ENCODE measurements around the gene ZDHHC3. TPM values are rescaled to one million over a fixed set of nuclear protein-coding genes. Genes with fewer than 3 reads are reported as not detected.
"Not testable (repeated sequence)": the region's sequence is repeated elsewhere in the genome, so short reads cannot be mapped to it uniquely, and the experiment has no call there.

The ZDHHC3 gene
- total and polyA plus RNA-seq, 3 experiments from 2014 or later = 40.9 to 46.3 (median 41.8) TPM

- peaks cover 39% of the 10 kb centered on the region for H3K4me1 ChIP-seq (ENCODE audit: insufficient read depth, low read length)
- H3K9me3 Mint-ChIP-seq; CTCF ChIA-PET; DNase-seq; H3K4me3 ChIP-seq (ENCODE audit: low read length); H3K9me3 ChIP-seq (ENCODE audit: low read length); H3K27me3 Mint-ChIP-seq; H3K27me3 ChIP-seq (ENCODE audit: insufficient read depth, low read length, poor library complexity, severe bottlenecking); H3K36me3 ChIP-seq (ENCODE audit: insufficient read depth, low read length); H3K27ac Mint-ChIP-seq; H3K4me3 Mint-ChIP-seq; H3K27ac ChIP-seq (ENCODE audit: low read depth, low read length): not testable (repeated sequence)
- Mint-ChIP-seq H3K4me1 (peaks cover 43 to 80% (median 69%) of the 10 kb centered on the region in 3 donors), H3K36me3 (peaks cover 0 to 36% (median 9%) of the 10 kb centered on the region in 3 donors)
- POLR2A ChIA-PET = interaction anchor here (1.3 kb wide), 1 partner anchor 10 kb away, joined by 6 read pairs; the partner anchor contains the start of genes EXOSC7 and ZDHHC3
These were observed 10.4 kb upstream of the ZDHHC3 start for GRCh38 chr3:44986330-44986729.

- no peaks in the 10 kb centered on the region for H3K9me3 Mint-ChIP-seq
- H3K4me1 ChIP-seq (ENCODE audit: insufficient read depth, low read length) = peaks cover 48% of the 10 kb centered on the region
- ChIA-PET POLR2A (no interaction called here), CTCF (no interaction called here)
- H3K36me3 Mint-ChIP-seq = peaks cover 0 to 17% (median 5%) of the 10 kb centered on the region in 3 donors
- peaks cover 2% of the 10 kb centered on the region for H3K36me3 ChIP-seq (ENCODE audit: insufficient read depth, low read length)
- no peak overlapping the region for H3K27ac ChIP-seq (ENCODE audit: low read depth, low read length)
- no peak overlapping the region for H3K4me3 ChIP-seq (ENCODE audit: low read length)
- no peaks in the 10 kb centered on the region for H3K9me3 ChIP-seq (ENCODE audit: low read length)
- H3K4me3 Mint-ChIP-seq = no peak overlapping the region
- peaks cover 52 to 81% (median 77%) of the 10 kb centered on the region in 3 donors for H3K4me1 Mint-ChIP-seq
- DNase-seq = no peak
- no peaks in the 10 kb centered on the region for H3K27me3 ChIP-seq (ENCODE audit: insufficient read depth, low read length, poor library complexity, severe bottlenecking)
- H3K27me3 Mint-ChIP-seq = peaks cover 0 to 2% of the 10 kb centered on the region in 2 donors
- H3K27ac Mint-ChIP-seq = peak overlapping the region in 3 of 8 donors; percentile 29 to 71 (median 47)
These were observed 8.4 kb upstream of the ZDHHC3 start for GRCh38 chr3:44984335-44984734.

GRCh38 chr3:44983484-44983941, 7.5 kb upstream of the ZDHHC3 start:
- H3K9me3 Mint-ChIP-seq = no peaks in the 10 kb centered on the region
- H3K36me3 Mint-ChIP-seq = peaks cover 0 to 12% (median 5%) of the 10 kb centered on the region in 3 donors
- ChIA-PET CTCF (no interaction called here), POLR2A (no interaction called here)
- peaks cover 0 to 2% of the 10 kb centered on the region in 2 donors for H3K27me3 Mint-ChIP-seq
- no peaks in the 10 kb centered on the region for H3K36me3 ChIP-seq (ENCODE audit: insufficient read depth, low read length)
- no peaks in the 10 kb centered on the region for H3K9me3 ChIP-seq (ENCODE audit: low read length)
- no peak for DNase-seq
- peaks cover 57% of the 10 kb centered on the region for H3K4me1 ChIP-seq (ENCODE audit: insufficient read depth, low read length)
- H3K4me3 Mint-ChIP-seq = no peak overlapping the region
- H3K27me3 ChIP-seq (ENCODE audit: insufficient read depth, low read length, poor library complexity, severe bottlenecking) = no peaks in the 10 kb centered on the region
- H3K27ac Mint-ChIP-seq = peak overlapping the region in 5 of 8 donors; percentile 23 to 82 (median 62)
- H3K4me1 Mint-ChIP-seq = peaks cover 58 to 81% (median 79%) of the 10 kb centered on the region in 3 donors
- no peak overlapping the region for H3K4me3 ChIP-seq (ENCODE audit: low read length)
- no peak overlapping the region for H3K27ac ChIP-seq (ENCODE audit: low read depth, low read length)

GRCh38 chr3:44982817-44983216, 6.8 kb upstream of the ZDHHC3 start:
- Histone ChIP-seq H3K27me3 (ENCODE audit: insufficient read depth, low read length, poor library complexity, severe bottlenecking) (no peaks in the 10 kb centered on the region), H3K4me1 (ENCODE audit: insufficient read depth, low read length) (peaks cover 58% of the 10 kb centered on the region), H3K9me3 (ENCODE audit: low read length) (no peaks in the 10 kb centered on the region), H3K36me3 (ENCODE audit: insufficient read depth, low read length) (no peaks in the 10 kb centered on the region), H3K27ac (ENCODE audit: low read depth, low read length) (no peak overlapping the region), H3K4me3 (ENCODE audit: low read length) (no peak overlapping the region)
- DNase-seq = no peak
- H3K9me3 Mint-ChIP-seq = no peaks in the 10 kb centered on the region
- H3K4me1 Mint-ChIP-seq = peaks cover 59 to 80% (median 79%) of the 10 kb centered on the region in 3 donors
- POLR2A ChIA-PET = no interaction called here
- peaks cover 0 to 2% of the 10 kb centered on the region in 2 donors for H3K27me3 Mint-ChIP-seq
- H3K27ac Mint-ChIP-seq = peak overlapping the region in 2 of 8 donors; percentile 62 to 79
- no peak overlapping the region for H3K4me3 Mint-ChIP-seq
- CTCF ChIA-PET = no interaction called here
- peaks cover 0 to 12% (median 6%) of the 10 kb centered on the region in 3 donors for H3K36me3 Mint-ChIP-seq

- no peaks in the 10 kb centered on the region for H3K9me3 Mint-ChIP-seq
- peaks cover 68% of the 10 kb centered on the region for H3K4me1 ChIP-seq (ENCODE audit: insufficient read depth, low read length)
- H3K4me3 ChIP-seq (ENCODE audit: low read length) = no peak overlapping the region
- H3K27me3 Mint-ChIP-seq = peaks cover 0 to 2% of the 10 kb centered on the region in 2 donors
- H3K27ac ChIP-seq (ENCODE audit: low read depth, low read length) = no peak overlapping the region
- H3K27ac Mint-ChIP-seq = peak overlapping the region in 4 of 8 donors; percentile 29 to 70 (median 62)
- no peaks in the 10 kb centered on the region for H3K27me3 ChIP-seq (ENCODE audit: insufficient read depth, low read length, poor library complexity, severe bottlenecking)
- no peaks in the 10 kb centered on the region for H3K36me3 ChIP-seq (ENCODE audit: insufficient read depth, low read length)
- H3K4me1 Mint-ChIP-seq = peaks cover 65 to 85% (median 81%) of the 10 kb centered on the region in 3 donors
- peak overlapping the region in 2 of 7 donors; percentile 73 to 75 for H3K4me3 Mint-ChIP-seq
- no peaks in the 10 kb centered on the region for H3K9me3 ChIP-seq (ENCODE audit: low read length)
- DNase-seq = no peak
- peaks cover 0 to 14% (median 5%) of the 10 kb centered on the region in 3 donors for H3K36me3 Mint-ChIP-seq
- ChIA-PET POLR2A (no interaction called here), CTCF (no interaction called here)
These were observed 5.8 kb upstream of the ZDHHC3 start for GRCh38 chr3:44981751-44982150.

- Mint-ChIP-seq H3K9me3 (no peaks in the 10 kb centered on the region), H3K27ac (peak overlapping the region in 3 of 8 donors; percentile 38 to 70 (median 54)), H3K27me3 (peaks cover 0 to 2% of the 10 kb centered on the region in 2 donors), H3K36me3 (peaks cover 0 to 15% (median 5%) of the 10 kb centered on the region in 3 donors), H3K4me1 (peaks cover 68 to 89% (median 86%) of the 10 kb centered on the region in 3 donors), H3K4me3 (peak overlapping the region in 1 of 7 donors; percentile 56)
- no peak overlapping the region for H3K4me3 ChIP-seq (ENCODE audit: low read length)
- H3K27me3 ChIP-seq (ENCODE audit: insufficient read depth, low read length, poor library complexity, severe bottlenecking) = no peaks in the 10 kb centered on the region
- no peaks in the 10 kb centered on the region for H3K9me3 ChIP-seq (ENCODE audit: low read length)
- CTCF ChIA-PET = no interaction called here
- POLR2A ChIA-PET = no interaction called here
- peaks cover 69% of the 10 kb centered on the region for H3K4me1 ChIP-seq (ENCODE audit: insufficient read depth, low read length)
- no peak for DNase-seq
- no peak overlapping the region for H3K27ac ChIP-seq (ENCODE audit: low read depth, low read length)
- H3K36me3 ChIP-seq (ENCODE audit: insufficient read depth, low read length) = no peaks in the 10 kb centered on the region
These were observed 5.2 kb upstream of the ZDHHC3 start for GRCh38 chr3:44981220-44981619.

- peaks cover 0 to 2% of the 10 kb centered on the region in 2 donors for H3K27me3 Mint-ChIP-seq
- ChIA-PET CTCF (interaction anchor here (1.0 kb wide), 1 partner anchor 13 kb away, joined by 3 read pairs; no protein-coding TSS in a partner anchor), POLR2A (no interaction called here)
- H3K9me3 ChIP-seq (ENCODE audit: low read length) = no peaks in the 10 kb centered on the region
- no peak overlapping the region for H3K4me3 ChIP-seq (ENCODE audit: low read length)
- no peak for DNase-seq
- H3K4me1 ChIP-seq (ENCODE audit: insufficient read depth, low read length) = peaks cover 49% of the 10 kb centered on the region
- H3K4me3 Mint-ChIP-seq = peak overlapping the region; percentile 91 to 100 (median 94)
- peaks cover 0 to 20% (median 1%) of the 10 kb centered on the region in 3 donors for H3K36me3 Mint-ChIP-seq
- no peak overlapping the region for H3K27ac ChIP-seq (ENCODE audit: low read depth, low read length)
- peak overlapping the region in 4 of 8 donors; percentile 48 to 98 (median 96) for H3K27ac Mint-ChIP-seq
- peaks cover 61 to 76% (median 75%) of the 10 kb centered on the region in 3 donors for H3K4me1 Mint-ChIP-seq
- no peaks in the 10 kb centered on the region for H3K36me3 ChIP-seq (ENCODE audit: insufficient read depth, low read length)
- H3K9me3 Mint-ChIP-seq = peaks cover 0 to 2% (median 0%) of the 10 kb centered on the region in 5 donors
- no peaks in the 10 kb centered on the region for H3K27me3 ChIP-seq (ENCODE audit: insufficient read depth, low read length, poor library complexity, severe bottlenecking)
These were observed 1.6 kb downstream of the ZDHHC3 start for GRCh38 chr3:44974416-44974815.

- no peak for DNase-seq
- Histone ChIP-seq H3K9me3 (ENCODE audit: low read length) (no peaks in the 10 kb centered on the region), H3K4me1 (ENCODE audit: insufficient read depth, low read length) (peaks cover 46% of the 10 kb centered on the region), H3K36me3 (ENCODE audit: insufficient read depth, low read length) (no peaks in the 10 kb centered on the region), H3K27me3 (ENCODE audit: insufficient read depth, low read length, poor library complexity, severe bottlenecking) (no peaks in the 10 kb centered on the region), H3K4me3 (ENCODE audit: low read length) (no peak overlapping the region), H3K27ac (ENCODE audit: low read depth, low read length) (no peak overlapping the region)
- Mint-ChIP-seq H3K27ac (peak overlapping the region in 5 of 8 donors; percentile 46 to 93 (median 74)), H3K36me3 (peaks cover 0 to 10% (median 0%) of the 10 kb centered on the region in 3 donors), H3K4me3 (no peak overlapping the region), H3K4me1 (peaks cover 65 to 78% (median 76%) of the 10 kb centered on the region in 3 donors), H3K27me3 (peaks cover 0 to under 1% of the 10 kb centered on the region in 2 donors), H3K9me3 (peaks cover 0 to 2% (median 0%) of the 10 kb centered on the region in 5 donors)
- ChIA-PET POLR2A (no interaction called here), CTCF (no interaction called here)
These were observed 5.0 kb downstream of the ZDHHC3 start for GRCh38 chr3:44970926-44971490.

All from CD8-positive, alpha-beta memory T cell (primary cell).